Stimulated activated CD8-positive, alpha-beta memory T cell treated with anti-CD3 and anti-CD28 coated beads, Interleukin-15, amount 100 ng/mL, for 24 hours (primary cell): ENCODE results near the gene CACNA1F.

Experiments used
- DNase-seq: peaks from one replicate; pipeline ENCODE4 v3.0.0-alpha.2; 2020; ENCODE audit warnings: low read depth

The CACNA1F gene

GRCh38 chrX:49257074-49257790, 24.1 kb upstream of the CACNA1F start:
- no peak for DNase-seq

GRCh38 chrX:49256268-49256995, 23.3 kb upstream of the CACNA1F start:
- no peak for DNase-seq

- no peak for DNase-seq
These were observed 21.5 kb upstream of the CACNA1F start for GRCh38 chrX:49254639-49255038.

GRCh38 chrX:49251325-49251724, 18.2 kb upstream of the CACNA1F start:
- DNase-seq = no peak

GRCh38 chrX:49250578-49250977, 17.4 kb upstream of the CACNA1F start:
- no peak for DNase-seq

- DNase-seq = no peak
These were observed 16.9 kb upstream of the CACNA1F start for GRCh38 chrX:49250066-49250465.

- DNase-seq = no peak
These were observed 16.5 kb upstream of the CACNA1F start for GRCh38 chrX:49249616-49250015.

GRCh38 chrX:49249071-49249470, 15.9 kb upstream of the CACNA1F start:
- no peak for DNase-seq

- DNase-seq = no peak
These were observed 15.0 kb upstream of the CACNA1F start for GRCh38 chrX:49247916-49248811.

GRCh38 chrX:49247346-49247745, 14.2 kb upstream of the CACNA1F start:
- no peak for DNase-seq

GRCh38 chrX:49246541-49246940, 13.4 kb upstream of the CACNA1F start:
- no peak for DNase-seq

GRCh38 chrX:49244207-49244606, 11.1 kb upstream of the CACNA1F start:
- DNase-seq = no peak

- DNase-seq = no peak
These were observed 10.0 kb upstream of the CACNA1F start for GRCh38 chrX:49243166-49243565.

GRCh38 chrX:49242545-49243066, 9.5 kb upstream of the CACNA1F start:
- DNase-seq = no peak

GRCh38 chrX:49238735-49239134, 5.6 kb upstream of the CACNA1F start:
- DNase-seq = no peak

GRCh38 chrX:49237060-49237459, 3.9 kb upstream of the CACNA1F start:
- DNase-seq = no peak

- no peak for DNase-seq
These were observed 881 bp upstream of the CACNA1F start for GRCh38 chrX:49233887-49234555.

GRCh38 chrX:49232525-49232924, 615 bp downstream of the CACNA1F start:
- DNase-seq = no peak

- no peak for DNase-seq
These were observed 1.7 kb downstream of the CACNA1F start for GRCh38 chrX:49231333-49232000.

GRCh38 chrX:49230500-49231232, 2.5 kb downstream of the CACNA1F start:
- peak; percentile 11 for DNase-seq

- DNase-seq = no peak
These were observed 5.0 kb downstream of the CACNA1F start for GRCh38 chrX:49228185-49228584.
